ENCODE results near the gene GLOD5. TPM values are rescaled to one million over a fixed set of nuclear protein-coding genes. Genes with fewer than 3 reads are reported as not detected.

GLOD5 gene
- polyA plus RNA-seq, 1 donor: not detected

Other genes with a start within 250 kb of the GLOD5 start
- 18.7 TPM for gene EBP, start 239.9 kb upstream of the GLOD5 start, polyA plus RNA-seq (ENCODE audit: insufficient read length)
- gene TBC1D25, start 222.0 kb upstream of the GLOD5 start, polyA plus RNA-seq (ENCODE audit: insufficient read length): 8.7 TPM
- 305 TPM for gene RBM3, start 187.3 kb upstream of the GLOD5 start, polyA plus RNA-seq (ENCODE audit: insufficient read length)
- gene WDR13, start 164.3 kb upstream of the GLOD5 start, polyA plus RNA-seq (ENCODE audit: insufficient read length): 86.3 TPM
- 2.7 TPM for gene WAS, start 77.9 kb upstream of the GLOD5 start, polyA plus RNA-seq (ENCODE audit: insufficient read length)
- 3.6 TPM for gene SUV39H1, start 65.0 kb upstream of the GLOD5 start, polyA plus RNA-seq (ENCODE audit: insufficient read length)
- gene GATA1, start 24.8 kb downstream of the GLOD5 start, polyA plus RNA-seq (ENCODE audit: insufficient read length): 0.22 TPM
- gene HDAC6, start 40.3 kb downstream of the GLOD5 start, polyA plus RNA-seq (ENCODE audit: insufficient read length): 94.3 TPM
- 0.16 TPM for gene ERAS, start 64.8 kb downstream of the GLOD5 start, polyA plus RNA-seq (ENCODE audit: insufficient read length)
- not detected for gene PCSK1N, start 73.9 kb downstream of the GLOD5 start, polyA plus RNA-seq (ENCODE audit: insufficient read length)
- 37.2 TPM for gene TIMM17B, start 136.0 kb downstream of the GLOD5 start, polyA plus RNA-seq (ENCODE audit: insufficient read length)
- gene PQBP1, start 136.2 kb downstream of the GLOD5 start, polyA plus RNA-seq (ENCODE audit: insufficient read length): 64.5 TPM
- gene SLC35A2, start 149.9 kb downstream of the GLOD5 start, polyA plus RNA-seq (ENCODE audit: insufficient read length): 15.0 TPM
- 2.1 TPM for gene PIM2, start 157.3 kb downstream of the GLOD5 start, polyA plus RNA-seq (ENCODE audit: insufficient read length)
- 35.3 TPM for gene OTUD5, start 195.9 kb downstream of the GLOD5 start, polyA plus RNA-seq (ENCODE audit: insufficient read length)
- gene KCND1, start 210.1 kb downstream of the GLOD5 start, polyA plus RNA-seq (ENCODE audit: insufficient read length): 1.2 TPM
- gene GRIPAP1, start 240.5 kb downstream of the GLOD5 start, polyA plus RNA-seq (ENCODE audit: insufficient read length): 25.0 TPM